ENCODE results near the gene ELF4.

- TF ChIP-seq, protein P1, sequence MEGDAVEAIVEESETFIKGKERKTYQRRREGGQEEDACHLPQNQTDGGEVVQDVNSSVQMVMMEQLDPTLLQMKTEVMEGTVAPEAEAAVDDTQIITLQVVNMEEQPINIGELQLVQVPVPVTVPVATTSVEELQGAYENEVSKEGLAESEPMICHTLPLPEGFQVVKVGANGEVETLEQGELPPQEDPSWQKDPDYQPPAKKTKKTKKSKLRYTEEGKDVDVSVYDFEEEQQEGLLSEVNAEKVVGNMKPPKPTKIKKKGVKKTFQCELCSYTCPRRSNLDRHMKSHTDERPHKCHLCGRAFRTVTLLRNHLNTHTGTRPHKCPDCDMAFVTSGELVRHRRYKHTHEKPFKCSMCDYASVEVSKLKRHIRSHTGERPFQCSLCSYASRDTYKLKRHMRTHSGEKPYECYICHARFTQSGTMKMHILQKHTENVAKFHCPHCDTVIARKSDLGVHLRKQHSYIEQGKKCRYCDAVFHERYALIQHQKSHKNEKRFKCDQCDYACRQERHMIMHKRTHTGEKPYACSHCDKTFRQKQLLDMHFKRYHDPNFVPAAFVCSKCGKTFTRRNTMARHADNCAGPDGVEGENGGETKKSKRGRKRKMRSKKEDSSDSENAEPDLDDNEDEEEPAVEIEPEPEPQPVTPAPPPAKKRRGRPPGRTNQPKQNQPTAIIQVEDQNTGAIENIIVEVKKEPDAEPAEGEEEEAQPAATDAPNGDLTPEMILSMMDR (IDR thresholded peaks at IDR 0.05; ENCODE audit: poor library complexity, severe bottlenecking) = no peak
- no peak for TF ChIP-seq EZH2 (IDR thresholded peaks at IDR 0.05; ENCODE audit: borderline replicate concordance, insufficient read depth, low read length, poor library complexity, severe bottlenecking)
- no peak for TF ChIP-seq MXI1 (conservative IDR thresholded peaks at IDR 0.05; ENCODE audit: poor library complexity, severe bottlenecking)
- no peak for TF ChIP-seq REST (IDR thresholded peaks at IDR 0.05; ENCODE audit: borderline replicate concordance)
- TF ChIP-seq POLR2AphosphoS5 (IDR thresholded peaks at IDR 0.05) = no peak
Measured at GRCh38 chrX:130086447-130087206, 23.7 kb downstream of the ELF4 start.

Measured in neural cell (in vitro differentiated cells).